Neutrophil (primary cell): ENCODE results near the gene CASP6.

Source experiments
- H3K27ac ChIP-seq: fragments of 200-600 bp; sonication (generic); 2 replicates; pipeline ENCODE4 v1.5.1; 2016; ENCODE audit warnings: mild to moderate bottlenecking, moderate library complexity
- H3K27me3 ChIP-seq: fragments of 200-600 bp; sonication (generic); 2 replicates; pipeline ENCODE4 v1.6.0; 2016; ENCODE audit warnings: mild to moderate bottlenecking
- H3K36me3 ChIP-seq: fragments of 200-600 bp; sonication (generic); 2 replicates; pipeline ENCODE4 v1.5.1; 2017
- H3K4me1 ChIP-seq, 2 experiments: fragments of 200-600 bp in 1 of 2; sonication (generic) in 1 of 2; 1 replicate in 1 of 2; 2 replicates in 1 of 2; pipeline versions ENCODE4 v1.5.1 to v1.6.1; 2013 to 2016; ENCODE audit warnings: low read depth in 1 of 2, low read length in 1 of 2, mild to moderate bottlenecking in 1 of 2, moderate library complexity in 1 of 2; ENCODE audit not compliant: control insufficient read depth in 1 of 2, insufficient read depth in 1 of 2
- H3K4me3 ChIP-seq, 2 experiments: fragments of 200-600 bp in 1 of 2; sonication (generic) in 1 of 2; 1 replicate in 1 of 2; 2 replicates in 1 of 2; pipeline ENCODE4 v1.5.1; 2013 to 2016; ENCODE audit warnings: low read depth in 1 of 2, low read length in 1 of 2, mild to moderate bottlenecking in 1 of 2, moderate library complexity in 1 of 2
- H3K9me3 ChIP-seq: fragments of 200-600 bp; sonication (generic); 2 replicates; pipeline ENCODE4 v1.5.1; 2016
- CTCF ChIP-seq: fragments of 200-600 bp; sonication (generic); IDR thresholded peaks from 2 replicates; pipeline ENCODE4 v1.5.1; 2016; ENCODE audit warnings: antibody characterized with exemption

CASP6 gene

DNA sequence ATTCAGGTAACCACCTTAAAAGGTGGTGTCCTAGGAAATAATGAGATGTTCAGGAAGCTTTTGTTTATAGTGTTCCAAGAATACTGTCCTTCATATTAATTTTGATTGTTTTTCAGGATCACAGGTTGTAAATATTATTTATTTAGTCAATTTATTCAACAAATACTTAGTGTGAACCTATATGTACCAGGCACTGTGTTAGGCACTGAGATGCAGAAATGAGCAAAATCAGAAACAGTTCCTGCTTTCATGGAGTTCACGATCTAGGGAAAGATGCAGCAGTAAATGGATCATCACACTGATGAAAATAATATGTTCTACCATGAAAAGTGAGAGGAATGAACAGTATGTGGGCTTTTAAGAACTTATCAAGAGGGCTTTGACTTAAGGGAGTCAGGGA is 44.9 kb upstream of the CASP6 start:
- no peaks in the 10 kb centered on the region for H3K36me3 ChIP-seq
- H3K4me3 ChIP-seq = no peak overlapping the region
- H3K27ac ChIP-seq = no peak overlapping the region
- peaks cover 7% of the 10 kb centered on the region for H3K27me3 ChIP-seq
- H3K9me3 ChIP-seq = no peaks in the 10 kb centered on the region
- no peak for TF ChIP-seq CTCF
- H3K4me1 ChIP-seq = no peaks in the 10 kb centered on the region

DNA sequence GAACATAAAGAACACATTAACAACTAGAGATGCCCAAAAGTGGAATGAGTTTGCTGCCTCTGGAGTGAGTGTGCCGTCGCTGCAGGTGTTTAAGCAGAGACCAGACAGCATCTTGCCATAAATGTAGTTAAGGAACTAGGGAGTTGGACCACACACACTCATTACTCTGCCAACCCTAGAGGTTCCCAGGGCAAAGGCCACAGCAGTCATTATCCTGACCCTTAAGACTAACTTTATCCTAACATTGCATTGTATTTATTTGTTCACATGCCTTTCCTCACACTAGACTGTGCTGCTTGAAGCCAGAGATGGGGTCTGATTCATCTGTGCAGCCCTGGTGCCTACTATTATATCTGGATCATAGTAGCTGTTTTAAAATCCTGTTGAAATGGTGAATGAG is 43.5 kb upstream of the CASP6 start:
- H3K36me3 ChIP-seq = no peaks in the 10 kb centered on the region
- no peak for TF ChIP-seq CTCF
- peaks cover 20% of the 10 kb centered on the region for H3K27me3 ChIP-seq
- no peaks in the 10 kb centered on the region for H3K4me1 ChIP-seq
- H3K27ac ChIP-seq = no peak overlapping the region
- H3K9me3 ChIP-seq = no peaks in the 10 kb centered on the region
- no peak overlapping the region for H3K4me3 ChIP-seq

DNA sequence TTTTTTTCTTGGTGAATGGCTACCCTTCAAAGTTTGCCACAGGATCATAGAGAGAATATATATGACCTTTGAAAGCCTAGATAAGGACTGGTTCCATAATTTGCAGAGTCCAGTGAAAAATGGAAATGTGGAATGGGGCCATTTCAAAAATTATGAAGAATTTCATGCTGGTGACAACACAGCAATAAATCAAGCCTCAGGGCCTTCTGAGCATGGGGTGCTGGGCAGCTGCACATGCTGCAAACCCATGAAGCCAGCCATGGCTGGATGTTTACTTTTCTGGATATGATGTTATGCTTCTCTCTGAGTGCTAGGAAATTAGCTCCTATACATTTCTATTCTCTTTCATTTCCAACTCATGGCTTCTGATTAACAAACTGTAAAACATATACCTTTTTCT is 42.6 kb upstream of the CASP6 start:
- H3K27ac ChIP-seq = no peak overlapping the region
- no peak for TF ChIP-seq CTCF
- no peak overlapping the region for H3K4me3 ChIP-seq
- H3K4me1 ChIP-seq = no peaks in the 10 kb centered on the region
- peaks cover 25% of the 10 kb centered on the region for H3K27me3 ChIP-seq
- no peaks in the 10 kb centered on the region for H3K9me3 ChIP-seq
- H3K36me3 ChIP-seq = no peaks in the 10 kb centered on the region

- H3K4me3 ChIP-seq = no peak overlapping the region
- no peaks in the 10 kb centered on the region for H3K36me3 ChIP-seq
- no peak overlapping the region for H3K27ac ChIP-seq
- TF ChIP-seq CTCF = no peak
- H3K4me1 ChIP-seq = no peaks in the 10 kb centered on the region
- no peaks in the 10 kb centered on the region for H3K9me3 ChIP-seq
- H3K27me3 ChIP-seq = peaks cover 26% of the 10 kb centered on the region
These were observed 36.3 kb upstream of the CASP6 start for GRCh38 chr4:109739547-109739946.

DNA sequence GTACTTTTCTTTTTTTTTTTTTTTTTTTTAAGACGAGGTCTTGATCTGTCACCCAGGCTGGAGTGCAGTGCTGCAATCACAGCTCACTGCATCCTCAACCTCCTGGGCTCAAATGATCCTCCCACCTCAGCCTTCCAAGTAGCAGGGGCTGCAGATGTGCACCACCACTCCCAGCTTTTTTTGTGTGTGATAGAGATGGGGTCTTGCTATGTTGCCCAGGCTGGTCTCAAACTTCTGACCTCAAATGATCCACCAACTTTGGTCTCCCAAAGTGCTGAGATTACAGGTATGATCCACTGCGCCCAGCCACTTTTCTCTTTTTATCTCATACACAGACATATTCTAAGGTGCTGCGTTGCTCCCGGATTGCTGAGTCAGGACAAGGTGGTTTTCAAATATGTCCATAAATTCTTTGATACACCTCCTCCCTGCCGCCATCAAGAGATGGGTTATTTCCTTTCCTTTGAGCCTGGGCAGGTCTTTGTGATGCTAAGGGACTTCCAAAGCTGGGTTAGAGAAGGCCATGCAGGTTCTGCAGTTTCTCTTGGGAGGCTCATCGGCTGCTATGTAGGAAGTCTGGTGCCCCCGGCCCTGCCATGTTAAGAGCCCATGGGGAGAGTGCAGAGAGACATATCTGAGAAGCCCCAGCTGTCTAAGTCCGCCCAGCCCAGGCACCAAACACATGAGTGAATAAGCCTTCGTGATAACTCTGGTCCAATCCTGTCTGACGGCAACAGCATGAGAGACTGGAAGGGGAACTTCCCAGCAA is 35.0 kb upstream of the CASP6 start:
- Histone ChIP-seq H3K36me3 (no peaks in the 10 kb centered on the region), H3K9me3 (no peaks in the 10 kb centered on the region), H3K27ac (no peak overlapping the region), H3K4me1 (no peaks in the 10 kb centered on the region), H3K27me3 (peaks cover 21% of the 10 kb centered on the region), H3K4me3 (no peak overlapping the region)
- TF ChIP-seq CTCF = no peak
